ENCODE results near the gene FRMD5. TPM values are rescaled to one million over a fixed set of nuclear protein-coding genes. Genes with fewer than 3 reads are reported as not detected.

FRMD5 gene
- total and polyA plus RNA-seq, 2 experiments from 2014 or later, result 5.9 to 10.1 TPM

DNA sequence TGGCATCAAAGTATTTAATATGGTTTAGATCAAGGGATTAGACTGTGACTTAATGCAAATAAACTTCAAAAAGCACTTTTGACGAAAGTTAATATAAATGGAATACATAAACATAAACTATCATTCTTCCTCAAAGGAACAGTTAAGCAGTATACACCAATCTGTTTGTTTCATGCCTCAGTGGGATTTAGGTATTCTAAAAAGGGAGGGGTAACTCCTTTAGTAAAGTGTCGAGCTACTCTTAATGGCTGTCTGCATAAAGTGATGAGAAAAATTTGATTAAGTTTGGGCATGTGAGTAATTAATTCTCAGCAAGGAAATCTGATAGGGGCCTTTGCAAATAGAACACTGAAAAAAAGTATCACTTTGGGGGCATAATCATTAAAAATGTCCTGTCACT, 176.9 kb downstream of the FRMD5 start (continued):
- no peak for TF ChIP-seq REST (IDR thresholded peaks at IDR 0.05; ENCODE audit: unreplicated experiment)
- TF ChIP-seq EZH2phosphoT487 (IDR thresholded peaks at IDR 0.05; ENCODE audit: unreplicated experiment), result no peak

DNA sequence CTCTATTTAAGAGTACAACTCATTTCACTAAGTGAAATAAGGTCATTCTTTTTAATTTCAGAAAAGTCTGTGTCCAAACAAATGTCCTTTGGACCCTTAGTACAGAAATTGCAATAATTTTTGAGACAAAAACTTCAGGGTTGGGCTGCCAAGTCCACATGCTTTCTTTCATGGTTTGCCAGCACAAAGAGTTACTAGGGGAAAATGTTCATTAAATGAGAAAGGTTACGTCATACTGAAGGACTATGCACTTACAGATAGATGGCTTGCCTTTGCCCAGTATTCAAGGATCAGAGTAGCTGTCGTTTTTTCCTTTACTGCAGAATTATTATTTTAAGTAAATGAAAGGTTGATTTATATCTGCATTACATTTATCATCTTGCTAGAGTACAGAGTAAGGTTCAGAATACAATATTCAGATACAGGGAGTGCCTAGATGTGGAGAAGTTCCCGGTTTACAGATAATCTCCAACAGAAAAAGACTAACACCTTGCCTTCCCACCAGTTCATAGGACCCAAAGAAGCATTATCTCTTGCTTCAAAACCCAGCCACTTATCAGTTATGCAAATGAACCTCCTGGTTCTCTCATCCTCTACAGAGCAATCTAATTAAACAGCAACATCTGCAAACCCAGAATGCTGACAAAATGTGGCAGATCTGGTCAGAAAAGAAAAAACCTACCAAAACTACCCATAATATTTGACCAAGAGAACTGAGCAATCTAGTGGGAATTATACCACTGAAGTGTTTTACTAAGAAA, 179.3 kb downstream of the FRMD5 start:
- Mint-ChIP-seq H3K27me3 (ENCODE audit: insufficient read depth, low read depth, poor library complexity) (no peaks in the 10 kb centered on the region), H3K36me3 (ENCODE audit: low read depth) (no peaks in the 10 kb centered on the region), H3K27ac (no peak overlapping the region), H3K4me3 (no peak overlapping the region), H3K4me1 (no peaks in the 10 kb centered on the region), H3K9me3 (no peaks in the 10 kb centered on the region)
- DNase-seq (ENCODE audit: low spot score) (no peak), ATAC-seq (no peak)
- Histone ChIP-seq H3K27me3 (ENCODE audit: insufficient read depth) (no peaks in the 10 kb centered on the region), H3F3A (replicated peaks; ENCODE audit: low read depth) (no peaks in the 10 kb centered on the region), H3K79me2 (replicated peaks; ENCODE audit: insufficient read depth) (no peaks in the 10 kb centered on the region), H3K9me2 (ENCODE audit: insufficient read depth) (no peaks in the 10 kb centered on the region), H4K20me1 (replicated peaks; ENCODE audit: insufficient read depth) (peaks cover 7% of the 10 kb centered on the region; the same call in 1 of the 2 replicates), H3K27ac (ENCODE audit: low read depth) (no peak overlapping the region), H3K36me3 (ENCODE audit: insufficient read depth) (no peaks in the 10 kb centered on the region), H3K4me2 (no peak overlapping the region), H2AFZ (no peak overlapping the region), H3K4me1 (ENCODE audit: insufficient read depth) (no peaks in the 10 kb centered on the region), H3K4me3 (no peak overlapping the region)
- no peak for TF ChIP-seq REST (IDR thresholded peaks at IDR 0.05; ENCODE audit: unreplicated experiment)
- TF ChIP-seq ZNF114 (CRISPR knock-in tag; IDR thresholded peaks at IDR 0.05), result no peak
- TF ChIP-seq NANOG (IDR thresholded peaks at IDR 0.05; ENCODE audit: borderline replicate concordance), result no peak
- no peak for TF ChIP-seq EZH2 (IDR thresholded peaks at IDR 0.05; ENCODE audit: low read depth, unreplicated experiment)
- TF ChIP-seq, protein P1, sequence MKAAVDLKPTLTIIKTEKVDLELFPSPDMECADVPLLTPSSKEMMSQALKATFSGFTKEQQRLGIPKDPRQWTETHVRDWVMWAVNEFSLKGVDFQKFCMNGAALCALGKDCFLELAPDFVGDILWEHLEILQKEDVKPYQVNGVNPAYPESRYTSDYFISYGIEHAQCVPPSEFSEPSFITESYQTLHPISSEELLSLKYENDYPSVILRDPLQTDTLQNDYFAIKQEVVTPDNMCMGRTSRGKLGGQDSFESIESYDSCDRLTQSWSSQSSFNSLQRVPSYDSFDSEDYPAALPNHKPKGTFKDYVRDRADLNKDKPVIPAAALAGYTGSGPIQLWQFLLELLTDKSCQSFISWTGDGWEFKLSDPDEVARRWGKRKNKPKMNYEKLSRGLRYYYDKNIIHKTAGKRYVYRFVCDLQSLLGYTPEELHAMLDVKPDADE (IDR thresholded peaks at IDR 0.05), result no peak

Data from GM23338 (cell line).